ENCODE data around the gene SLC37A1.

Gene SLC37A1

DNA sequence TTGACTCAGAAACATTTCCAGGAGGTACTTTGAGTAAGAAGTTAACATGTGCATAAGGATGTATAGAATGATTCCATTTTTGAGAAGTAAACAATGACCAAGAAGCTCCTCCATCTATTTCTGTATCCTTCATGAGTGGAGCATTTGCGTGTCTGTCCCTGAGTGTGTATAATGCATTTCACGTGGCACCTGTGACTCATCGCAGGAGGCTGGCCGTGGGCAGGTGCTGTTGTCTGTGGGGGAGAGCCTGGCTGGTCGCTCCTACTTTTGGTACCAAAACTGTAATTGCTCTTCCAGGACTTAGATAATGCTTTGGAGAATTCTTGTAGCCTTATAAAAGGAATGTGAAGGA lies 16.5 kb downstream of the SLC37A1 start:
- no peak for DNase-seq

DNA sequence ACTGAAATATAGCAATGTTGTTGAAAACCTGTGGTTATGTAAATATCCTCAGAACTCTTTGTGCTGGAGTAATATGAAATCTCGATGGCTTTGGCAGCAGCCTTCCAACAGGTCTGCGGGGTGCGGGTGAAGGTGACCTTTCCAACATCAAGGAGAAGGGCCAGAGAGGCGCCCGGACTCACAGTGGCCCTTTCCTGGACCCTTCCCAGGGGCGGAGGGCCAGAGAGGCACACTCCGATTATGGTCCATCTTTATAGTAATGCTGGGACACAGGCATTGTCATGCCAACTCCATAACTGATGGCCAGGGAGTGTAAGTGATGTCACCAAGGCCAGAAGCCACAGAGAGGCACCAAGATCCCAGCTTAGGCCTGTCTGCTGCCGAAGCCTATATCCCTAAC lies 18.1 kb downstream of the SLC37A1 start:
- no peak for DNase-seq

DNA sequence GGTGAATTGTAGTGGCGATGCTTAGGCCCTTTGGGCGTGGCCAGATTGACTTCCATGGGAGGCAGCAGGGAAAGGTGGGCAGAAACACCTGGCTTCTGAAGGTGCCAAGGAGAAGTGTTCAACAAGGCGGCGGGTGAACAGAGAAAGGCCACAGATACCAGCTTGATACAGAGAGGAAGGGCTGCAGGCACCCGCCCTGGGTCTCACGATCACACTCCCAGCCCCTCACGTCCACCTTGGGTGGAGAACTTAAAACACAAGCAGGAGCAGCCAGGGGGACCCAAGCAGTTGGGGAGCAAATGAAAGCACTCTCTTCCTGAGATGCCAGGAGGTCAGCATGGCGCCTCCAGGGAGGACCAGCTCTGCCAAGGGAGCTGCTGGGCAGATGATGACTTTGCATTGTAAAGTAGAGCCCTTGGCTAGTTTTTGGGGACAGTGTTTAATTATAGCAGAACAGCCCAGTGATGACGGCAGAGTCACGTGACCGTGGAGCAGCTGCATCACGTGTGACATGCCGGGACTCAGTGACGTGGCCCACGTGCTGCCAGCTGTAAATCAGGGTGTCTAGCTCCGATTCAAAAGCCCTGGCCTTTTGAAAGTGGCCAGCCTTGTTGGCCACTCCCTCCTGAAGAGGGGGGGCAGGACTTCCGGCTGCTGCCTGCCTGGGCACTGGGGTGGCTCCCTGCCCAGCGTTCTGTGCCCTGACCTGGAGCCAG lies 19.0 kb downstream of the SLC37A1 start:
- DNase-seq, result no peak

DNA sequence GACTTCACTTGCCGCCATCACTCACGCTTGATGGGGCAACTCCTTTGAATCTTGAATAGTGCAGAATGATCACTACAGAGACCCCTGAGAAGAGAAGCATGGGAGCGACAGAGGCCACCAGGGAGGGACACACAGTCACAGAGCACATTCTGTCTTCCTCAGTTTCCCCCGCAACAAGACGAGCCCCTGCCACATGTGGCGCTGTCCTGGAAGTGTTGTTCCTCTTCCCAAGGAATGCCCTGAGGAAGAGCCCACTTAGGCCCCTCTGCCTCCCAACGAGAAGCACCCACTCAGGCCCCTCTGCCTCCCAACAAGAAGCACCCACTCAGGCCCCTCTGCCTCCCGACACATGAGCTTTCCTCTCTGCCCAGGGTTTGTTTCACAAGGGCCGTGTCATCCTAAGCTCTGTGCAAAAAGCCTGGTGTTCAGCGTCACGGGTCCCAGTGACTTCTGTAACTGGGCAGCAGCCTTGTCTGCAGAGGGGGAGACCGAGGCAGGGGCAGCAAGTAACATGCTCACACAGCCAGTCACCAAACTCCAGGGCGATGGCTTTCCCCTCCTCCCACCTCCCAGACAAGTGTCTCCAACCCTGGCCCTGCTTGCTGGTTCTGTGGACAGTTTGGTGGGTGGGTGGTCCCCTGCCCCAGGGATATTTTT lies 19.8 kb downstream of the SLC37A1 start:
- DNase-seq, result no peak

DNA sequence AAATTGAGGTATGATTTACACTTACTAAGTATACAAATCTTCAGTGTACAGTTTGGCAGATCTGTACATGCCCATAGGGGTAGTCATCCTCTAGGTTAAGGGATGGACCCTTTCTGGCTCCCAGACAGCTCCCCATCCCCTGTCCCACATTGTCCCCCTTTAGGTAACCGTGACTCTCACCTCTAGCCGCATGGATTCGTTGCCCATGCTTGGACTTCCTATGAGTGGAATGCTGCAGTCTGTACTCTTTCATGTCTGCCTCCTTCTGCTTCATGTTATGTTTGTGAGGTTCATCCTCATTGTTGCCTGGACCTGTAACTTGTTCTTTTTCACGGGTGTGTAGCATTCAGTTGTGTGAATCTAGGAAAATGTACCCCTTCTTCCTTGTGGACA lies 20.3 kb downstream of the SLC37A1 start:
- DNase-seq, result no peak

DNA sequence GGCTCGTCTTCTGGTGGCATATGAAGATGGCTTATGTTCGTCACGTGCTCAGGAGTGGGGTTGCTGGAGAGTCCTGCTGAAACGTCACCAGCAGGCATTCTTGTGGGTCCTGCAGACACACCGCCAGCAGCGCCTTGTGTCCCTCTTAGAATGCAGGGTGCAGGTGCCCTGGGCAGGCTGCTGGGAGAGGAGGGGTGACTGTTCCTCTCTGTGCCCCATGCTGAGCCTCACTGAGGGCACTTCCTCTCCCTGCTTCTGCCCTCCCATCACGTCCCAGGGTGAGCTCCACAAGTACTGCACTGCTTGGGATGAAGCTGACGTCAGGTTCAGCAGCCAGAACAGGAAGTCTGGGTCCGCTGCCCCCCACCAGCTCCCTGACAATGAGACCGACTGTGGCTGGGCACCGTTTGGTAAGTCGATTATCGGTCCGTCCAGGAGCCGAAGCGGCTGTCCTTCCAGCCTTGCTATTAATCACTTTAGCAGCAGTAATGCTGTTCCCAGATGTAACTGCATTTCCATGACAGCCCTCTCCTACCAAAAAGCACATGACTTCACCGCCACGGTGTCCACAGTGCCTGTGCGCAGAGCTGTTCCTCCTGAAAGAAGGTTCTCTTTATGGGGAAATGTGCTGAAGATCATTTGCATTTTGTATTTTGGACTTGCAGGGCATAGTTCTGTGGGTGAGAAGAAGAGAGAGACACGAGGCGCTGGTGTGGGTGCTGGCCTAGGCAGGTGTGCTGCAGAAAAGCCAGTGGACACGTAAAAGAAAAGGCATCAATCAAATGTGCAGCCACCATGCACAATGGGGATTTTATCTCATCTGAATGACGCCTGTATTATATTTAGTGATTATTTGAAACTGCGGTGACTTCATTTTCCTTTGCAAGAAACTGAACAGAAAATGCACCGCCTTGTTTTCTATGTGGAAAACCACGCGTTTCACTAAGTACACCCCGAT lies 21.0 kb downstream of the SLC37A1 start:
- DNase-seq, result peak in 1 of 2 donors; percentile 82

DNA sequence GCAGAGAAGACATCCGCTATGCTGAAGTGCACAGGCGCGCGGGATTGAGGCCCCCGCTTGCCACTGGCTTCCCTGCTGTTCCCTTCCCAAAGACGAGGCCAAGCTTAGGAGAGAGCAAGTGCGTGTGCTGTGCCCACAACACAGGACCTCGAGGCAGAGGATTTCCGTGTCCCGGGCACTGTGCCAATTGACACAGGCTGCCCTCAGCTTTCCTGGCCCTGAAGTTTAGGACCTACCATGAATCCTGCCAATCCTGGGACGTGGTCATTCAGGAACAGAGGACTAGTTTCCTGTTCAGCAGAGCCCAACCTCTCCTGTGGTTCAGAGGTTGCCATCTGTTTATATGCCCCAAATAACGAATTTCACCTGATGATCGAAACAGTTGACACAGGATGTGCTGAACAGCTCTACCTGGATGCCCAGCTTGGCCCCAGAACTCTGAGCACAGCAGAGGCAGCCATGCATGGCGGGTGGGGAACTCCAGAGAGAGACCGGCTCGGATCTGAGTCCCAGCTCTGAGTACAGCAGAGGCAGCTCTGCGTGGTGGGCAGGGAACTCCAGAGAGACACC lies 22.0 kb downstream of the SLC37A1 start:
- DNase-seq, result no peak

DNA sequence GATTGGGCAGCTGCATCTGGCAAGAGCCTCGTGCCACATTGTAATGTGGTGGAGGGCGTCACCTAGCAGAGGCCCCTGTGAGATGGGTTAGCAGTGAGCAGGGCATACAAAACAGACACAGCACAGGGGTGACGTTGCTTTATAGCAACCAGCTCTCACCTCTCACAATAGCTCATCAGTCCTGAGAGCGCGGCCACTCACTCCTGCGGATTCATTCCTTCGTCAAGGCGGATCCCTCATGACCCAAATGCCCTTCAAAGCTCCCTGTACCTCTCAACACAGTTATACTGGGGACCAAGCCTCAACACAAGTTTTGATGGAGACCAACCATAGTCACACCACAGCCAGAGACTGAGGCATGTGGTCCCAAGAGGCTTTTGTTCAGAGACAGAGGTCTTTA lies 22.9 kb downstream of the SLC37A1 start:
- DNase-seq, result no peak

DNA sequence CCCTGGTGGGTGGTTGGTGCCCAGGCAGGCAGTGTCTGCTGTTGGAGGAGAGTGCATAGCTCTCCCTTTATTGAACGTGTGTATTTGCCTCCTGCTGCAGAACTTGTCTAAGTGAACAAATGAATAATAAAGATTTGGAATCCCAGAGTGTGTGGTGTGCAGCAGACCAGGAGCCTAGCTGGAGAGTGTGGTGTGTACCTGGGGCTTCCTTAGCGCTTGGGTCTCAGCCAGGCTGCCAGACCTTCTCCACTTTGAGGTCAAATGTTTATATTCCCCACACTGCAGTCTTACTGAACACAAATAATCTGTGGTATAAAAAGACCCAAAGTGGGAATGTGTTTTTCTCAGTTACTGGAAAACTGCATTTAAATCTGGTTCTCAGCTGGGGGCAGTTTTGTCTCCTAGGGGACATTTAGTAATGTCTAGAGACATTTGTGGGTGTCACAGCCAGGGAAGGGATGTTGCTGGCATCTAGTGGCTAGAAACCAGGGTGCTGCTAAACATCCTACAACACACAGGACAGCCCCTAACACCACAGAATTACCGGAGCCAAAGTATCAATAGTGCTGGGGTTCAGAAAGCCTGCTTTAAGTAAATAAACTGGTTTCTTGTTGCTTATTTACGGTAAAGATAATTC lies 23.6 kb downstream of the SLC37A1 start:
- peak in 1 of 2 donors; percentile 15 for DNase-seq

DNA sequence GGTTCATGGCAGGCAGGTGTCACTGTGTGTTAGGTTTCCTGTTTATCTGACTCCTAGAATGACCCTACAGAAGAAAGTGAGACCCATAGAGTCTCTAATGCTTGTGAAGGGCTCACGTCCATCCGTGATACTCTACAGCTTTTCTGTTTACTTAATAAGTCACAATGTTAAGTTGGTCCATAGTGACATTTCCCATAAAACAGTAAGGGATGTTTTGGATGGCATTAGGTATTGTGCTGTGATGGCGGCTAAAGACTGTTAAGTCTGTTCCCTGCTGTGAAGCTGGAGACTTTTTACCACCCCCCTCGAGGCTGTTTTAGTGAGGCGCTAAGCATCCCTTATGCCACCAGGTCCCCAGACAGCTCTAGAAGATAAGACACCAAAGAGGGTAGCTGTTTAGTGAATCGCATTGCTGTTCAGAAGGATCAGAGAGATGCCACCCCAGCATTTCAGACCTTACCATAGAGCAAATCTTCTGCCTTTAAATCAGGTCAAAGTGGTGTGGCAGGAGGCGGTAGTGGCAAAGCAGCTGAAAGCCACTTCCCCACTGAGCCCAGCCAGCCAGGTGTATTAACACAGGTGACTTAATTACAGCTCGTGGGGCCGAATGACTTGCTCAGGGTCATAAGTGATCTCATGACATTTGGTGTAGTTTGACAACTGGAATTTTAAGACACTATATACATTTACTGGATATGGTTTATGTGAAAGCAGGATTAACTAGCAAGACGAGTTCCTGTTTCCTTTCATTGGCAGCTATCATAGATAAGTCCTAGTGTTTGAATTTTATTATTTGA lies 25.0 kb downstream of the SLC37A1 start:
- DNase-seq, result no peak

DNA sequence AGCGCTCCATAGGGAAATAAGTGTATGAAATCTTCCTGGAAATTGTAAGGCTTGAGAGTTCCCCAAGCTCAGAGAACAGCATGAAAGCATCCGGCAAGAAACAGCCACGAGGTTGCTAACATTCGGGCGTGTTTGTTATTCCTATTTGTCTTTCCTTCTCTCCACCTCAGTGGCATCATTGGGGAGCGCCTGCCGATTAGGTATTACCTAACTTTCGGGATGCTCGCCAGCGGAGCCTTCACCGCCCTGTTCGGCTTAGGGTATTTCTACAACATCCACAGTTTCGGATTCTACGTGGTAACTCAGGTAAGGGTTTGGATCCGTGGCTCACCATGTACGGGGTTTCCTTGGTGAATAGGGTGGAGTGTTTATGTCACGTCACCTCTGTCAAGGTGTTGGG lies 25.7 kb downstream of the SLC37A1 start:
- no peak for DNase-seq

DNA sequence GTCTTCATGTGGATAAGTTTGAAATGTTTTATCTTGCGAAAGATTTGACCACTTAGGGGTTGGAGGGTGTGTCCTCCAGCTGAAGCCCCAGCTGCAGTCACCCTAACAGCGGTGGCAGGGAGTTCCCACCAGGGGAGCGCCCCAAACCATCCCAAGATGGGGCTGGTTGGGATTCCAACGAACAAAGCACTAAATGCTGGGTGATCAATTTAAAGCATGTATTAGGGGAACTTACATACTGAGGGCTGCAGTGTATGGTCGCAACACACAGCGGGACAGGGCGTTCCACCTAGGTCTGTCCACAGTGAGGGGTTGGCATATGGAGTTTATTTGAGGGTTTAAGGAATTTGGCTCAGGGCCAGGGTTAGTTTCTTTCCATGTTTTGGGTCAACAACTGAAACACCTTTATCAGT lies 26.3 kb downstream of the SLC37A1 start:
- no peak for DNase-seq

DNA sequence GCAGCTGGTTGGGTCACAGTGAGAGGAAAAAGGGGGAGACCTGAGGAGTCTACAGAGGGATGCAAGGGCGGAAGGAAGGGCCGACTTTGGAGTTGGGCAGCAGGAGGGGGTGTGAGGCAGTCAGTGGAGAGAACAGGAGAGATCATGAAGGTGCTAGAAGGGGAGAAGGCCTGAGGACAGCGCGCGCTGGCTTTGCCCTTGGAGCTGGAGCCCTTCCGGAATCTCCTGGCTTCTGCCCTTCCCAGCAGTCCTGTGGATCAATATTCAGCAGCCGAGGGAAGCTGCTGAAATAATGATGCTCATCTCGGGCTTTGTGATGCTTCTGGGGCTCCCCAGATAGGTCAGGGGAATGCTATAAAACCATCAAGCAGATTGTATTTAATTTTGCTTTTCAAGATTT lies 26.7 kb downstream of the SLC37A1 start:
- DNase-seq, result no peak

DNA sequence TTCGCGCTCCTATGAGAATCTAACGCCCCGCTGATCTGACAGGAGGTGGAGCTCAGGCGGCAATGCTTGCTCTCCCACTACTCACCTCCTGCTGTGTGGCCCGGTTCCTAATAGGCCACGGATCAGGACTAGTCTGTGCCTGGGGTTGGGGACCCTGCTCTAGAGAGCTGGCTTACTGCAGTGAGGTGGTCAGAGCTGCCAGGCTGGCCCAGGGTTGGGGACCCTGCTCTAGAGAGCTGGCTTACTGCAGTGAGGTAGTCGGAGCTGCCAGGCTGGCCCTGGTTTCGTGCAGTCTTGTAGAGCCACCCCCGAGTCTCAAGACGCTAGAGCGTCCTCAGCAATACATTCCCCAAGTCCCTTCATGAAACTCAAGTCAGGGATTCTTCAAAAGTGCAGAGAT lies 27.5 kb downstream of the SLC37A1 start:
- DNase-seq, result no peak

DNA sequence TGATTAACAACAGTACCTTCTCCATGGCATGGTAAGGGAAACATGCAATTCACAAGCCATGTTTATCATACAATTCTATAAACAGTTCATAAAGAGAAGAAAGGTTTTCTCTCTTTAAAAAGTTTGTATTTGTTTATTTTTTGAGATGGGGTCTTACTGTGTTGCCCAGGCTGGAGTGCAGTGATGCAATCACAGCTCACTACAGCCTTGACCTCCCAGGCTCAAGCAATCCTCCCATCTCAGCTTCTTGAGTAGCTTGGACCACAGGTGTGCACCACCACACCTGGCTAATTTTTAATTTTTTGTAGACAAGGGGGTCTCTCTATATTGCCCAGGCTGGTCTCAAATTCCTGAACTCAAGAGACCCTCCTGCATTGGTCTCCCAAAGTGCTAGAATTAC lies 28.0 kb downstream of the SLC37A1 start:
- DNase-seq, result no peak

DNA sequence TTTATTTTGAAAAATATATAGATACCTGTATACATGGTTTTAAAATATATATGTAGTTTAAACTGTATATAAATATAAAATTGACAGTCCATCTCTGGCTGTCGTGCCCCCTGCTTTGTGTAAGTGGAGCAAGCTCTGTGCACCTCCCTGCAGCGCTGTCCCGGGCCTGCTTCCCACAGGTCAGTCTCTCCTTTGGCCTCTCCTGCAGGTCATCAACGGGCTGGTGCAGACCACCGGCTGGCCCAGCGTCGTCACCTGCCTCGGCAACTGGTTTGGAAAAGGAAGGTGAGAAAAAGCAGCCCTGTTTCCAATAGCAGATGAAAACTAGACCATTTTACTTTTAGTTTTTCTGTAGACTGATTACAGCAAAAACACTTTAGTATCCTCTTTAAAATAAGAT lies 28.5 kb downstream of the SLC37A1 start:
- DNase-seq, result no peak

DNA sequence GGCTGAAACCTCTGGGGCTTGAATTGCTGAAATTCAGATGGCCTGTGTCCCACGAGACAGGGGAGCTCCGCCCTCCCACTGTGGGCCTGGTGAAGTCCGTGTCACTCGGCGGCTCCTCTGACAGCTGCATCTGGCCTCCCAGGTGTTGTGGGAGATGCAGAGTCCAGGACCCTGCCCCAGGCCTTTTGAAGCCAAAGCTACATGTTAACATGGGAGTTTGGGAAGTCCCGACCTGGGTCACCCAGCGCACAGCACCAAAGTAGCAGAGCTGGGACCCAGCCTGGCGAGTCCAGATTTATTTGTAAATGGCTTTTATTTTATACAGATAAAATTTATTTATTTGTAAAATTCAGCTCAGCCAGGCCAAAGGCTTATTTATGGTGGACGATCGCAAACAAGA lies 28.9 kb downstream of the SLC37A1 start:
- no peak for DNase-seq

DNA sequence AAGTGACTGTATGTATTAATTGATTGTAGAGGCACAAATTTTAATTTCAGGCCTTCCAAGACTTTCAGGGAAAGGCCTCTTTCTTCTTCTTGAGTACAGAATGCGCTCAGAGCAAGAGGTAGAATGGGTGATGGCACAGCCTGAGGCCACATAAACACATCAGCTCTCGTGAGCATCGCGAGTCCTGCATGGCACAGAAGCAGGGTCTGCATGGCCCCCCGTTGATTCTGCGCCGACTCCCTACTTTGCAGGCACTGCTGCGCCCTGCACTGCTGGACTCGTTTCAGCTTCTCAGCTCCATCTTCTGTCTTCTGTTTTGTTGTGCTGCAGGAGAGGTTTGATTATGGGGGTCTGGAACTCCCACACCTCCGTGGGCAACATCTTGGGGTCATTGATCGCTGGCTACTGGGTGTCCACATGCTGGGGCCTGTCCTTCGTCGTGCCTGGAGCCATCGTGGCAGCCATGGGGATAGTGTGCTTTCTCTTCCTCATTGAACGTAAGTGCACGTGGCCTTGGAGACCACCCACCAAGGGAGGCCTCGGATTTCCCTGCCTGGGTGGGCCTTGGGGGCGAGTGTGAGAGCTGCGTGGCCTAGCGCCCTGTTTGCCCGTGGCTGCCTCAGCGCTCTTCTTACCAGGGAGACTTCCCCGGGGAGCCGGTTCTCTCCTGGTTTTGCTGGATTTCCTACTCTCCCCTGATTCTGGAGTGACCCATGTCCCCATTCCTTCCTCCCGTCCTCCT lies 29.6 kb downstream of the SLC37A1 start:
- no peak for DNase-seq

DNA sequence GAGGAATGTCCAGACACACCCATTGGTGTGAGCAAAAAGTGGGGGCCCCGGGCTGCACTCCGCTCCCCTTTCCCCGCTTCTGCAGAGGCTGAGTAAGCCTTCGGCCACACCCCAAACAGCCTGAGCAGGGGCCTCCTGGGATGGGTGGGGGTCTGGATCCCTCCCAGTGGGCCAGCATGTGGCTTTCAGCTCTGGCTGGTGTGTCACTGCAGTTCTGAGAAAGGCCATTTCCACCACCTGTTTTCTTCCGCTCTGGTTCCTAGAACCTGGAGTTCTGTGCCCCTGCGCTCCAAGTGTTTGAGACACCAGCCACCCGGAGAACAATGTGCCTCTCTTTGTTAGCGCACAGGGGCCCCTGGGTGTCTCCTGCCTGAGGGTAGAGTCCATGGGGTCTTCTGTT lies 30.9 kb downstream of the SLC37A1 start:
- DNase-seq, result no peak

DNA sequence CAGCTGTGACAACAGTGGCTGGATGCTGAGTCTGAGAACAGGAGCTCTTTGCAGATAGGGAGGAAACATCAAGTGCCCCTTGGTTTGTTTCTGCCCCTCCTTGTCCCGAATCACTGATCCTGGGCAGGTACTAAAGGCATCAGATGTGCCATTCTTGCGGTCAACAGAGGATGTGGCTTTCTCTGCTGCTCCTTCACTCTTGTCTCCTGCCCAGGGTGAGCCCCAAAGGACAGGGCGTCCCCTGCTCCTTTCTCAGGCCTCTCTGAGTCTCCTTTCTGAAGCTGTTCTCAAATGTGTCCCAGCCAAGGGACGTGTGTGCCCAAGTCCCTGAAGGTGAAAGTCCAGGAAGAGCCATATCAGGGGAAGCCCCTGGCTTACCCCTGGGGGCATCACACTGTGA lies 31.7 kb downstream of the SLC37A1 start:
- no peak for DNase-seq

DNA sequence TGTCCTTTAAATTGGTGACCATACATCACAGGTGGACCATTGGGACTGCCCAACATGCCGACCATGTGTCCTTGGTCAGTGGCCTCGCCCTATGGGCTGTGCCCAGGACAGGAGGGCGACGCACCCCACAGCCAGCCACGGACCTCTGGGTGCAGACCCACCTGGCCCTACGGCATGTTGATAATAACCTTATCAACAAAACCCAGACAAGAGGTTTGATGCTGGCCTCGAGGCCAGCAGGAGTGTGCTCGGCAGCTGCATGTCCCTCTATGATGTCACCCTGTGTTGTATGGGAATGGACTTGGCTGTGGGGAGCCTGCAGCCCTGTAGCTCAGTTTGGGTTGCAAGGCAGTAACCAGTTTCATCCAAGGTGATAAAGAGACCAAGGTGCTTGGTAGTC lies 32.1 kb downstream of the SLC37A1 start:
- no peak for DNase-seq

All from bone marrow (tissue), 2 donors.